ENCODE measurements around the gene SIPA1L3.

SIPA1L3 gene

GRCh38 chr19:37928527-37929286 lies 21.7 kb downstream of the SIPA1L3 start:
- H3K4me3 ChIP-seq (ENCODE audit: low read depth, low read length) = peak overlapping the region; percentile 35
- TF ChIP-seq, protein P1, sequence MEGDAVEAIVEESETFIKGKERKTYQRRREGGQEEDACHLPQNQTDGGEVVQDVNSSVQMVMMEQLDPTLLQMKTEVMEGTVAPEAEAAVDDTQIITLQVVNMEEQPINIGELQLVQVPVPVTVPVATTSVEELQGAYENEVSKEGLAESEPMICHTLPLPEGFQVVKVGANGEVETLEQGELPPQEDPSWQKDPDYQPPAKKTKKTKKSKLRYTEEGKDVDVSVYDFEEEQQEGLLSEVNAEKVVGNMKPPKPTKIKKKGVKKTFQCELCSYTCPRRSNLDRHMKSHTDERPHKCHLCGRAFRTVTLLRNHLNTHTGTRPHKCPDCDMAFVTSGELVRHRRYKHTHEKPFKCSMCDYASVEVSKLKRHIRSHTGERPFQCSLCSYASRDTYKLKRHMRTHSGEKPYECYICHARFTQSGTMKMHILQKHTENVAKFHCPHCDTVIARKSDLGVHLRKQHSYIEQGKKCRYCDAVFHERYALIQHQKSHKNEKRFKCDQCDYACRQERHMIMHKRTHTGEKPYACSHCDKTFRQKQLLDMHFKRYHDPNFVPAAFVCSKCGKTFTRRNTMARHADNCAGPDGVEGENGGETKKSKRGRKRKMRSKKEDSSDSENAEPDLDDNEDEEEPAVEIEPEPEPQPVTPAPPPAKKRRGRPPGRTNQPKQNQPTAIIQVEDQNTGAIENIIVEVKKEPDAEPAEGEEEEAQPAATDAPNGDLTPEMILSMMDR (IDR thresholded peaks at IDR 0.05; ENCODE audit: insufficient read depth, low read depth, low read length, missing control alignments) = no peak
- peak; percentile 94 for DNase-seq (ENCODE audit: low read depth)

GRCh38 chr19:37929355-37929923 lies 22.4 kb downstream of the SIPA1L3 start:
- TF ChIP-seq, protein P1 (IDR thresholded peaks at IDR 0.05; ENCODE audit: insufficient read depth, low read depth, low read length, missing control alignments) = no peak
- H3K4me3 ChIP-seq (ENCODE audit: low read depth, low read length) = no peak overlapping the region
- DNase-seq (ENCODE audit: low read depth) = no peak

- H3K4me3 ChIP-seq (ENCODE audit: low read depth, low read length) = no peak overlapping the region
- TF ChIP-seq, protein P1 (IDR thresholded peaks at IDR 0.05; ENCODE audit: insufficient read depth, low read depth, low read length, missing control alignments) = no peak
- DNase-seq (ENCODE audit: low read depth) = no peak
These were observed 23.4 kb downstream of the SIPA1L3 start for GRCh38 chr19:37930416-37930815.

GRCh38 chr19:37931881-37932655 lies 25.1 kb downstream of the SIPA1L3 start:
- H3K4me3 ChIP-seq (ENCODE audit: low read depth, low read length) = peak overlapping the region; percentile 40
- DNase-seq (ENCODE audit: low read depth) = peak; percentile 72

GRCh38 chr19:37932985-37933936 lies 26.3 kb downstream of the SIPA1L3 start:
- DNase-seq (ENCODE audit: low read depth) = peak; percentile 37
- peak overlapping the region; percentile 40 for H3K4me3 ChIP-seq (ENCODE audit: low read depth, low read length)
- TF ChIP-seq, protein P1 (IDR thresholded peaks at IDR 0.05; ENCODE audit: insufficient read depth, low read depth, low read length, missing control alignments) = no peak

More at GRCh38 chr19:37931881-37932655, 25.1 kb downstream of the SIPA1L3 start:
- TF ChIP-seq, protein P1 (IDR thresholded peaks at IDR 0.05; ENCODE audit: insufficient read depth, low read depth, low read length, missing control alignments) = no peak

GRCh38 chr19:37933937-37934358 lies 26.9 kb downstream of the SIPA1L3 start:
- TF ChIP-seq, protein P1 (IDR thresholded peaks at IDR 0.05; ENCODE audit: insufficient read depth, low read depth, low read length, missing control alignments) = no peak
- DNase-seq (ENCODE audit: low read depth) = no peak
- H3K4me3 ChIP-seq (ENCODE audit: low read depth, low read length) = no peak overlapping the region

Data from GM12865 (cell line).